ENCODE data around the gene REXO1. TPM values are rescaled to one million over a fixed set of nuclear protein-coding genes. Genes with fewer than 3 reads are reported as not detected.

REXO1 gene
- polyA plus RNA-seq, 3 donors, result 2.8 to 60.8 (median 3.0) TPM

DNA sequence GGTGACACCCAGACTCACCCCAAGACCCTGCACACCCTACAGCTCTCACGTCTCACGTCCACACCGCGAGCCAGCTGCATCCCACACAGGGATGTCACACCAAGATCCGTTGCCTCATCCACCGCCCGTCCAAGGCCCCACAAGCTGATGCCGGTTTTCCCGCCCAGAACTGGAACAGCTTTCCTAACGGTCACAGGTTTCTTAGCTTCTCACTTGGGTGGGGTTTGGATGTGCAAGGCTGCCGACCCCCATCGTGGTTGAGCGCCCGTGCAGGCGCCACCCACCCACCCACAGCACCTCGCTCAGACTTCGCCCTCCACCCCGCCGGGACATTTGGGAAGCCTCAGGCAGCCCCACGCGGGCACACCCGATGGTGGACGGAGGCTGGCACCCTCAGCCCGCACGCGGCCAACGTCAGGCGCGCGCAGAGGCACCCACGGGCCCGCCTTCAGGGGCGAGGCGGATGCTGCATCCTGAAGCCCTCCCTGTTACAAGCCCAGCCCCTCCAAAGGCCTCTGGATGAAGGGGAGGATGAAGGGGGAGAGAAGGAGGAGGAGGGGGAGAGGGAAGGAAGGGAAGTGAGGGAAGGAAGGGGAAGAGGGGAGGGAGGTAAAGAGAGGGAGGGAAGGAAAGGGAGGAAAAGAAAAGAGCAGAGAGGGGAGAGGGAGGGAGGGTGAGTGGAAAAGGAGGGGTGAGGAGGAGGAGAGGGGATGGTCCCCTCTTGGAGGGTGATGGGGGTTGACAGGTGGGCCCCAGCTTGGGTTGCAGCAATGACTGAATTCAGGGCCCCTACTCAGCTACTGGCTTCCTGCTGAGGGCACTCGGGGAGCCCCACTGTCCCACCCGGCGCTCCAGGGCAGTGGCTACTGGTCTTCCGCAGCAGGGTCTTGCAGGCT is 82.1 kb downstream of the REXO1 start:
- H3K9me3 ChIP-seq (replicated peaks in 1 of 2; ENCODE audit: control insufficient read depth in 1 of 2, insufficient read depth in 1 of 2, low read length in 2 of 2), result peaks cover 17 to 41% of the 10 kb centered on the region in 2 donors
- intact Hi-C loops (cut with micrococcal nuclease), result loop anchor here (2.0 to 10.0 kb wide), 3 partner anchors 141 to 219 kb away; no protein-coding TSS in a partner anchor
- H3K27ac ChIP-seq (ENCODE audit: low read depth in 1 of 2, low read length in 2 of 2), result no peak overlapping the region
- H3K9me3 Mint-ChIP-seq, result peaks cover 8 to 31% (median 22%) of the 10 kb centered on the region in 7 donors
- H3K4me2 ChIP-seq (replicated peaks; ENCODE audit: extremely low read depth, low read length, poor library complexity, severe bottlenecking), result no peak overlapping the region
- H4K20me1 ChIP-seq (ENCODE audit: insufficient read depth, low read length), result no peaks in the 10 kb centered on the region
- no peaks in the 10 kb centered on the region for H3K79me2 ChIP-seq (ENCODE audit: insufficient read depth, low read length)
- H3K36me3 Mint-ChIP-seq, result peaks cover 0 to 7% of the 10 kb centered on the region in 2 donors
- no peak for DNase-seq
- peak overlapping the region in 1 of 2 donors; percentile 78 for H3K4me3 Mint-ChIP-seq
- TF ChIP-seq, protein P1, sequence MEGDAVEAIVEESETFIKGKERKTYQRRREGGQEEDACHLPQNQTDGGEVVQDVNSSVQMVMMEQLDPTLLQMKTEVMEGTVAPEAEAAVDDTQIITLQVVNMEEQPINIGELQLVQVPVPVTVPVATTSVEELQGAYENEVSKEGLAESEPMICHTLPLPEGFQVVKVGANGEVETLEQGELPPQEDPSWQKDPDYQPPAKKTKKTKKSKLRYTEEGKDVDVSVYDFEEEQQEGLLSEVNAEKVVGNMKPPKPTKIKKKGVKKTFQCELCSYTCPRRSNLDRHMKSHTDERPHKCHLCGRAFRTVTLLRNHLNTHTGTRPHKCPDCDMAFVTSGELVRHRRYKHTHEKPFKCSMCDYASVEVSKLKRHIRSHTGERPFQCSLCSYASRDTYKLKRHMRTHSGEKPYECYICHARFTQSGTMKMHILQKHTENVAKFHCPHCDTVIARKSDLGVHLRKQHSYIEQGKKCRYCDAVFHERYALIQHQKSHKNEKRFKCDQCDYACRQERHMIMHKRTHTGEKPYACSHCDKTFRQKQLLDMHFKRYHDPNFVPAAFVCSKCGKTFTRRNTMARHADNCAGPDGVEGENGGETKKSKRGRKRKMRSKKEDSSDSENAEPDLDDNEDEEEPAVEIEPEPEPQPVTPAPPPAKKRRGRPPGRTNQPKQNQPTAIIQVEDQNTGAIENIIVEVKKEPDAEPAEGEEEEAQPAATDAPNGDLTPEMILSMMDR (IDR thresholded peaks at IDR 0.05), result no peak
- H3K27me3 Mint-ChIP-seq (ENCODE audit: low read depth in 3 of 3), result peaks cover 79 to 99% (median 88%) of the 10 kb centered on the region in 3 donors
- 4% methylated on average over 26 of the region's 38 CpGs for WGBS (ENCODE audit: insufficient coverage)
- no peak overlapping the region for H3K4me3 ChIP-seq (replicated peaks in 1 of 3; ENCODE audit: low read depth in 2 of 3, low read length in 3 of 3)
- H3K27ac Mint-ChIP-seq, result no peak overlapping the region
- peaks cover 2% of the 10 kb centered on the region for H3K4me1 Mint-ChIP-seq
- H3K9ac ChIP-seq (ENCODE audit: insufficient read depth, low read length, poor library complexity, severe bottlenecking), result no peak overlapping the region
- no peaks in the 10 kb centered on the region for H3K4me1 ChIP-seq (ENCODE audit: control insufficient read depth in 1 of 2, insufficient read depth in 2 of 2, low read length in 2 of 2)
- H3K36me3 ChIP-seq (replicated peaks in 1 of 2; ENCODE audit: control insufficient read depth in 1 of 2, insufficient read depth in 2 of 2, low read length in 2 of 2), result no peaks in the 10 kb centered on the region
- H2AFZ ChIP-seq (ENCODE audit: insufficient read depth, low read depth, low read length, poor library complexity, severe bottlenecking), result no peak overlapping the region
- H3K27me3 ChIP-seq (ENCODE audit: control insufficient read depth in 2 of 2, insufficient read depth in 2 of 2, low read length in 2 of 2), result peaks cover 45 to 99% of the 10 kb centered on the region in 2 donors

Other genes starting within 250 kb of the REXO1 start
- gene UQCR11, start 243.0 kb downstream of the REXO1 start, polyA plus RNA-seq, result 100 to 1,000 TPM in 2 of 3 donors, 10 to 100 TPM in 1; 55.6 to 731 (median 659) TPM
- 10 to 100 TPM in 1 of 3 donors, 1 to 10 TPM in 2; 2.4 to 36.2 (median 3.3) TPM for gene TCF3, start 195.9 kb downstream of the REXO1 start, polyA plus RNA-seq
- gene ONECUT3, start 95.0 kb downstream of the REXO1 start, polyA plus RNA-seq, result not detected
- 1 to 10 TPM; 1.6 to 8.2 (median 1.8) TPM for gene ATP8B3, start 36.2 kb downstream of the REXO1 start, polyA plus RNA-seq
- 10 to 100 TPM in 1 of 3 donors, under 1 TPM in 2; 0.51 to 23.3 (median 0.67) TPM for gene KLF16, start 15.1 kb upstream of the REXO1 start, polyA plus RNA-seq
- 10 to 100 TPM; 69.8 to 96.1 (median 79.0) TPM for gene ABHD17A, start 37.0 kb upstream of the REXO1 start, polyA plus RNA-seq
- gene ADAT3, start 56.9 kb upstream of the REXO1 start, polyA plus RNA-seq, result 1 to 10 TPM; 2.7 to 3.2 (median 3.1) TPM
- gene SCAMP4, start 56.9 kb upstream of the REXO1 start, polyA plus RNA-seq, result 10 to 100 TPM; 11.9 to 39.4 (median 15.4) TPM
- gene CSNK1G2, start 92.7 kb upstream of the REXO1 start, polyA plus RNA-seq, result 100 to 1,000 TPM in 1 of 3 donors, 10 to 100 TPM in 2; 10.8 to 215 (median 20.3) TPM
- 10 to 100 TPM in 1 of 3 donors, 1 to 10 TPM in 2; 2.8 to 36.0 (median 3.3) TPM for gene BTBD2, start 167.2 kb upstream of the REXO1 start, polyA plus RNA-seq
- gene MKNK2, start 202.8 kb upstream of the REXO1 start, polyA plus RNA-seq, result 100 to 1,000 TPM in 1 of 3 donors, 10 to 100 TPM in 2; 16.9 to 333 (median 21.8) TPM
- 100 to 1,000 TPM in 1 of 3 donors, 10 to 100 TPM in 2; 60.5 to 179 (median 96.3) TPM for gene MOB3A, start 247.8 kb upstream of the REXO1 start, polyA plus RNA-seq
- 10 to 100 TPM in 1 of 3 donors, under 1 TPM in 2; 0.41 to 17.5 (median 0.80) TPM for gene IZUMO4, start 248.4 kb upstream of the REXO1 start, polyA plus RNA-seq

All from CD14-positive monocyte (primary cell).